Cardiac muscle cell (in vitro differentiated cells and primary cell): ENCODE measurements around the gene AJAP1. TPM values are rescaled to one million over a fixed set of nuclear protein-coding genes. Genes with fewer than 3 reads are reported as not detected.

Experiments
- DNase-seq, 2 donors: peaks; one replicate each; pipeline versions ENCODE4 v3.0.0 to v3.0.0-alpha.2; 2010 to 2017; ENCODE audit warnings: low read depth in 1 of 2, low spot score in 1 of 2
- H3K27ac ChIP-seq: fragments of 200-600 bp; sonication (generic); 2 replicates; pipeline ENCODE4 v1.5.1; 2016
- H3K27me3 ChIP-seq: fragments of 200-600 bp; sonication (generic); 2 replicates; pipeline ENCODE4 v1.6.0; 2016; ENCODE audit warnings: control low read depth
- H3K36me3 ChIP-seq: fragments of 200-600 bp; sonication (generic); 2 replicates; pipeline ENCODE4 v1.5.1; 2016; ENCODE audit warnings: control low read depth
- H3K4me1 ChIP-seq: fragments of 200-600 bp; sonication (generic); 2 replicates; pipeline ENCODE4 v1.8.1; 2017; ENCODE audit warnings: low read depth, mild to moderate bottlenecking, mixed run types
- H3K4me3 ChIP-seq: fragments of 200-600 bp; sonication (generic); 2 replicates; pipeline ENCODE4 v1.5.1; 2016; ENCODE audit warnings: mild to moderate bottlenecking
- H3K9me3 ChIP-seq: fragments of 200-600 bp; sonication (generic); 2 replicates; pipeline ENCODE4 v1.5.1; 2017; ENCODE audit warnings: low read depth, mild to moderate bottlenecking, control low read depth
- polyA plus RNA-seq: library from polyadenylated mRNA; unstranded; fragments of >200 nt; fragmentation: Nextera tagmentation; extraction: Ambion mirVana; gene quantifications from 2 replicates; pipeline ENCODE4 v1.2.1, GENCODE V29; 2016
- total RNA-seq: library from RNA; depleted of rRNA; stranded (reverse); fragments of >200 nt; gene quantifications from 2 replicates; pipeline ENCODE4 v1.2.3, GENCODE V29; 2016
- TF ChIP-seq, protein P1 (sequence below): IDR thresholded peaks from 2 replicates; pipeline ENCODE4 v1.5.1; 2012; ENCODE audit warnings: low read depth, mild to moderate bottlenecking, low read length

The AJAP1 gene
- total and polyA plus RNA-seq, 2 experiments from 2014 or later = not detected

DNA sequence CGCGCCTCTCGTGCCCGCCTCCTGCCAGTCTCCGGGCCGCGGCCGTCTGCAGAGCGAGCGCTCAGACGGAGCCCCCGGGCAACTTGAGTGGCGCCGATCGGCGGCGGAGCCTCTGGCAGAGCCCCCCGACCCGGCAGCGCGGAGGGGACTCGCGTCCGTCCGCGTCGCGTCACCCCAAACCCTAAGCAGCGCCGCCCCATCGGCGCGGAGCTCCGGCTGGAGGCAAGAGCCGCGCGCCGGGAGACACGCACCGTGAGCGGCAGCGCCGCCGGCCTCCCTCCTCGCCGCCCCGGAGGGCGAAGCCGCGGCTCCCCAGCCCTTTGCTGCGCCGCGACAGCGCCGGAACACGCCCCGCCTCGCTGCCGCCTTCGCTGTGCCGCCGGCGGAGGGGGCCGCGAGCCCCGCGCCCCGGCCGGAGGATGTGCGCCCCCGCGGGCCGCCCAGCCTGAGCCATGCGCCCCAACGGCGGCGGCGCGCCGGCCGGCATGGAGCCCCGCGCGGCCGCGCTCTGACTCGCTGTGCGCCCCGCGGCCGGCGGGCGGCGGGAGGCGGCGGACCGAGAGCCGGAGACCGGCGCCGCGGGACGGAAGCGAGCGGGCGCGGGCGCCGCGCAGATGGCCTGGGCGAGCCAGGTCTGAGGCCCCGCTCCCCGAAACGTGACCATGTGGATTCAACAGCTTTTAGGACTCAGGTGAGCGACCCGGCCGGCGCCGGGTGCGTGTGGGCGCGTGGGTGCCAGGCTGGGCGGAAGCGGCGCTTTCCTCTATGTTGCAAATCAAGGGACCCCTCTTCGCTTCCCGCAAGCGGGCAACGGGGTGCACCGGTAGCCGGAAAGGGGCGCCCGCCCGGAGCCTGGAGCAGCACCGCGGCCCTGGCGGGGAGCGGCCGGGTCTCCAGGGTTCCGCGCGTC, 610 bp downstream of the AJAP1 start:
- Histone ChIP-seq H3K4me3 (peak overlapping the region; percentile 13), H3K4me1 (no peaks in the 10 kb centered on the region), H3K9me3 (no peaks in the 10 kb centered on the region), H3K36me3 (no peaks in the 10 kb centered on the region), H3K27me3 (peaks cover 95% of the 10 kb centered on the region), H3K27ac (no peak overlapping the region)
- TF ChIP-seq, protein P1, sequence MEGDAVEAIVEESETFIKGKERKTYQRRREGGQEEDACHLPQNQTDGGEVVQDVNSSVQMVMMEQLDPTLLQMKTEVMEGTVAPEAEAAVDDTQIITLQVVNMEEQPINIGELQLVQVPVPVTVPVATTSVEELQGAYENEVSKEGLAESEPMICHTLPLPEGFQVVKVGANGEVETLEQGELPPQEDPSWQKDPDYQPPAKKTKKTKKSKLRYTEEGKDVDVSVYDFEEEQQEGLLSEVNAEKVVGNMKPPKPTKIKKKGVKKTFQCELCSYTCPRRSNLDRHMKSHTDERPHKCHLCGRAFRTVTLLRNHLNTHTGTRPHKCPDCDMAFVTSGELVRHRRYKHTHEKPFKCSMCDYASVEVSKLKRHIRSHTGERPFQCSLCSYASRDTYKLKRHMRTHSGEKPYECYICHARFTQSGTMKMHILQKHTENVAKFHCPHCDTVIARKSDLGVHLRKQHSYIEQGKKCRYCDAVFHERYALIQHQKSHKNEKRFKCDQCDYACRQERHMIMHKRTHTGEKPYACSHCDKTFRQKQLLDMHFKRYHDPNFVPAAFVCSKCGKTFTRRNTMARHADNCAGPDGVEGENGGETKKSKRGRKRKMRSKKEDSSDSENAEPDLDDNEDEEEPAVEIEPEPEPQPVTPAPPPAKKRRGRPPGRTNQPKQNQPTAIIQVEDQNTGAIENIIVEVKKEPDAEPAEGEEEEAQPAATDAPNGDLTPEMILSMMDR = no peak
- DNase-seq = peak in 1 of 2 donors; percentile 36

GRCh38 chr1:4655674-4656532, 1.5 kb downstream of the AJAP1 start:
- Histone ChIP-seq H3K27ac (no peak overlapping the region), H3K36me3 (no peaks in the 10 kb centered on the region), H3K27me3 (peaks cover 95% of the 10 kb centered on the region), H3K9me3 (no peaks in the 10 kb centered on the region), H3K4me3 (peak overlapping the region; percentile 13), H3K4me1 (no peaks in the 10 kb centered on the region)
- DNase-seq = peak; percentile 35 to 61
- TF ChIP-seq, protein P1 = peak; percentile 33

DNA sequence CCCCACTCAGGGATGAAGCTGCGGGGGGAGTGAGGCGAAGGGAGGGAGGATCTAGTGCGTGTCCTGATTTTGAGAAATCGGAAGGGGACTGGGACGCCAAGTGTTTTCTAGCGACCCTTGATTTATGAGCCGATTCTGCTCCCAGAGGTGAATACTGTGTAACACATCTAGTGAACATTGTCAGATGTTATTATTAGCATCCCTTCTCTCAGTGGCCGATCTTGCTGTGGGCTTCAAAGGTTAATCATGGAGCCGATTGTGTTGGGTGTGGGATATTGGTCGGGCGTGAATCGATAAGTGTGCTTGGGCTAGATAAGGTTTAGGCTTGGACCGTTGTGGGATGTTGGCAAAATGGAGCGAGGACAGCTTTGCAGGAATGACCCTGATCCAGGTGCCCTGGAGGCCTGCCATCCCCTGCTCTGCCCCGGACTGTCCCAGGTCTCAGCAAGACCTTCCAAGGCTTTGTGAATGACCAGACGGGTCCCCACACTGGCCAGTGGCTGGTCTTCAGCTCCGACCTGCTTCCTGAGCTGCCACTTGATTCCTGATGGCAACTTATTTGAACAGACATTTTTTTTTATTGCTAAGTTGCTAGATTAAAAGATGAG, 2.2 kb downstream of the AJAP1 start:
- H3K4me1 ChIP-seq = no peaks in the 10 kb centered on the region
- TF ChIP-seq, protein P1 = no peak
- DNase-seq = no peak
- H3K27me3 ChIP-seq = peaks cover 95% of the 10 kb centered on the region
- no peaks in the 10 kb centered on the region for H3K36me3 ChIP-seq
- no peak overlapping the region for H3K4me3 ChIP-seq
- H3K9me3 ChIP-seq = no peaks in the 10 kb centered on the region
- H3K27ac ChIP-seq = no peak overlapping the region

DNA sequence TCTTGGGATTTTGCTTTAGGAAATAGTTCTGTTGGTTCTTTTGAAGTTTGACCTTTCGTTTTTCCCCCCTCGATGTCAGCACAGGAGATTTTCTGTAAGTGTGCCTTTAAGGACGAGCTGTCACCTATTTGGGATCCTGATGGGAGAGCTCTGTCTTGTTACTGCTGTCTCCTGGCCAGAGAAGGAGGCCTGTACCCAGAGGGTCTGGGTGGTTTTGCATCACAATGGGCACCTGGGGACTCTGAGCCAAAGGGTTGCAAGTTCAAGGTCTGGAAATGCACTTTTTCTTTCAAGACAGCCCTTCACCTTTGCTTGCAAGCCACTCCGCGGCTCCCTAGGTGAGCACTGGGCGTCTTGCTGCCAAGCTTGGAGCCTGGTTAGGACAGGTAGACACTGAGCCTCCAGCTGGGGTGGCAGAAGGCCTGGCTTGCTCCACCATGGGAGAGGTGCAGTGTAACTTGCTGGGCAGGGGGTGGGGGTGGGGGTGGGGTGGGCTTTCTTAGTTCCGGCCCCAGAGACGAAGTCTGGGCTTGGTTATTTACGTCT, 2.9 kb downstream of the AJAP1 start:
- Histone ChIP-seq H3K36me3 (no peaks in the 10 kb centered on the region), H3K27ac (no peak overlapping the region), H3K9me3 (no peaks in the 10 kb centered on the region), H3K27me3 (peaks cover 94% of the 10 kb centered on the region), H3K4me3 (no peak overlapping the region), H3K4me1 (no peaks in the 10 kb centered on the region)
- no peak for DNase-seq
- TF ChIP-seq, protein P1 = no peak

GRCh38 chr1:4657960-4658541, 3.6 kb downstream of the AJAP1 start:
- DNase-seq = no peak
- Histone ChIP-seq H3K27me3 (peaks cover 92% of the 10 kb centered on the region), H3K4me1 (no peaks in the 10 kb centered on the region), H3K27ac (no peak overlapping the region), H3K4me3 (no peak overlapping the region), H3K36me3 (no peaks in the 10 kb centered on the region), H3K9me3 (no peaks in the 10 kb centered on the region)
- TF ChIP-seq, protein P1 = no peak
